OCI-LY1 (cell line): ENCODE results near the gene ZNF462.

Source experiments
- H2AFZ ChIP-seq: fragments of 200-600 bp; sonication (generic), shearing (Covaris generic); 2 replicates; pipeline ENCODE4 v1.6.0; 2014; ENCODE audit warnings: antibody characterized with exemption, mild to moderate bottlenecking, low read length
- H3F3A ChIP-seq: fragments of 200-600 bp; sonication (generic), shearing (Covaris generic); 2 replicates; pipeline ENCODE4 v1.6.0; 2014; ENCODE audit warnings: mild to moderate bottlenecking, antibody characterized with exemption, low read length, moderate library complexity; ENCODE audit not compliant: insufficient read depth
- H3K27ac ChIP-seq: fragments of 200-600 bp; sonication (generic); 2 replicates; pipeline ENCODE4 v1.5.1; 2014; ENCODE audit warnings: low read length, mixed run types, mild to moderate bottlenecking, low read depth; ENCODE audit not compliant: poor library complexity, severe bottlenecking
- H3K27me3 ChIP-seq: fragments of 200-600 bp; sonication (generic); 2 replicates; pipeline ENCODE4 v1.6.0; 2014; ENCODE audit warnings: antibody characterized with exemption, mild to moderate bottlenecking, low read length, moderate library complexity; ENCODE audit not compliant: insufficient read depth
- H3K36me3 ChIP-seq: fragments of 200-600 bp; sonication (generic); 2 replicates; pipeline ENCODE4 v1.6.1; 2014; ENCODE audit warnings: mild to moderate bottlenecking, antibody characterized with exemption, low read length, moderate library complexity, mixed read lengths; ENCODE audit not compliant: insufficient read depth
- H3K4me1 ChIP-seq: fragments of 200-600 bp; sonication (generic); 2 replicates; pipeline ENCODE4 v1.5.1; 2014; ENCODE audit warnings: mild to moderate bottlenecking, low read length, moderate library complexity; ENCODE audit not compliant: insufficient read depth, severe bottlenecking
- H3K4me2 ChIP-seq: fragments of 200-600 bp; sonication (generic), shearing (Covaris generic); 2 replicates; pipeline ENCODE4 v1.6.1; 2014; ENCODE audit warnings: low read length
- H3K4me3 ChIP-seq: fragments of 200-600 bp; sonication (generic); 2 replicates; pipeline ENCODE4 v1.5.1; 2014; ENCODE audit warnings: low read length, low read depth, mild to moderate bottlenecking, mixed read lengths; ENCODE audit not compliant: poor library complexity, severe bottlenecking
- H3K79me2 ChIP-seq: fragments of 200-600 bp; shearing (Covaris generic); 2 replicates; pipeline ENCODE4 v1.6.1; 2016; ENCODE audit warnings: mixed run types, low read length, mixed read lengths; ENCODE audit not compliant: insufficient read depth
- H3K9ac ChIP-seq: fragments of 200-600 bp; sonication (generic), shearing (Covaris generic); 2 replicates; pipeline ENCODE4 v1.6.1; 2014; ENCODE audit warnings: mild to moderate bottlenecking, low read length, mixed read lengths
- H3K9me2 ChIP-seq: fragments of 200-600 bp; sonication (generic), shearing (Covaris generic); 2 replicates; pipeline ENCODE4 v1.6.1; 2014; ENCODE audit warnings: low read depth, mild to moderate bottlenecking, low read length, mixed read lengths
- H3K9me3 ChIP-seq: fragments of 200-600 bp; shearing (Covaris generic); 2 replicates; pipeline ENCODE4 v1.6.1; 2014; ENCODE audit warnings: low read length, mixed read lengths
- H4K20me1 ChIP-seq: fragments of 200-600 bp; sonication (generic), shearing (Covaris generic); 2 replicates; pipeline ENCODE4 v1.6.0; 2016; ENCODE audit warnings: mild to moderate bottlenecking, low read length; ENCODE audit not compliant: insufficient read depth
- CTCF ChIP-seq: fragments of 200-600 bp; sonication (generic), shearing (Covaris generic); IDR thresholded peaks from 2 replicates; pipeline ENCODE4 v1.5.1; 2017; ENCODE audit warnings: mild to moderate bottlenecking, antibody characterized with exemption, low read length, moderate library complexity, mixed read lengths
- EZH2 ChIP-seq: fragments of 200-600 bp; sonication (generic), shearing (Covaris generic); IDR thresholded peaks from 2 replicates; pipeline ENCODE4 v1.8.0; 2017; ENCODE audit warnings: borderline replicate concordance, mixed run types, mild to moderate bottlenecking, antibody characterized with exemption, low read length, moderate library complexity, mixed read lengths

The ZNF462 gene

GRCh38 chr9:106829666-106830408 lies 33.1 kb upstream of the ZNF462 start:
- Histone ChIP-seq H4K20me1 (no peaks in the 10 kb centered on the region), H3K9me2 (no peaks in the 10 kb centered on the region), H3K9me3 (no peaks in the 10 kb centered on the region), H3K9ac (no peak overlapping the region), H3K27ac (no peak overlapping the region), H3K4me1 (no peaks in the 10 kb centered on the region), H2AFZ (no peak overlapping the region), H3K4me2 (no peak overlapping the region), H3K79me2 (no peaks in the 10 kb centered on the region), H3F3A (no peaks in the 10 kb centered on the region), H3K4me3 (no peak overlapping the region), H3K36me3 (no peaks in the 10 kb centered on the region), H3K27me3 (no peaks in the 10 kb centered on the region)
- TF ChIP-seq EZH2, result no peak
- no peak for TF ChIP-seq CTCF

- Histone ChIP-seq H2AFZ (no peak overlapping the region), H3K36me3 (no peaks in the 10 kb centered on the region)
Measured at GRCh38 chr9:106830527-106831150, 32.3 kb upstream of the ZNF462 start.

GRCh38 chr9:106834888-106835287 lies 28.1 kb upstream of the ZNF462 start:
- Histone ChIP-seq H3K4me1 (no peaks in the 10 kb centered on the region), H3K27me3 (no peaks in the 10 kb centered on the region), H3K27ac (no peak overlapping the region), H3K4me2 (no peak overlapping the region), H3K9me3 (no peaks in the 10 kb centered on the region), H3K9ac (no peak overlapping the region), H3F3A (no peaks in the 10 kb centered on the region; the same call in 1 of the 2 replicates), H3K36me3 (no peaks in the 10 kb centered on the region), H3K9me2 (no peaks in the 10 kb centered on the region), H2AFZ (no peak overlapping the region), H4K20me1 (no peaks in the 10 kb centered on the region), H3K79me2 (no peaks in the 10 kb centered on the region), H3K4me3 (no peak overlapping the region)
- TF ChIP-seq EZH2, result no peak
- no peak for TF ChIP-seq CTCF

More at GRCh38 chr9:106830527-106831150, 32.3 kb upstream of the ZNF462 start:
- H3F3A ChIP-seq, result no peaks in the 10 kb centered on the region
- H3K9me2 ChIP-seq, result no peaks in the 10 kb centered on the region
- H3K4me3 ChIP-seq, result no peak overlapping the region
- H3K79me2 ChIP-seq, result no peaks in the 10 kb centered on the region
- H3K9ac ChIP-seq, result no peak overlapping the region
- TF ChIP-seq CTCF (no peak), EZH2 (no peak)
- no peaks in the 10 kb centered on the region for H3K27me3 ChIP-seq
- no peaks in the 10 kb centered on the region for H3K9me3 ChIP-seq
- H3K27ac ChIP-seq, result no peak overlapping the region
- no peak overlapping the region for H3K4me2 ChIP-seq
- no peaks in the 10 kb centered on the region for H3K4me1 ChIP-seq
- H4K20me1 ChIP-seq, result no peaks in the 10 kb centered on the region
